Amniotic epithelial cell (primary cell): ENCODE data around the gene RBKS.
"Not testable (repeated sequence)": the region's sequence is repeated elsewhere in the genome, so short reads cannot be mapped to it uniquely, and the experiment has no call there.

ENCODE experiments used
- DNase-seq: peaks from one replicate; pipeline ENCODE4 v3.0.0-alpha.2; 2010; ENCODE audit warnings: low read depth

The RBKS gene

GRCh38 chr2:27798948-27799645 lies 91.1 kb downstream of the RBKS start:
- DNase-seq: peak; percentile 100

GRCh38 chr2:27798486-27798885 lies 91.7 kb downstream of the RBKS start:
- DNase-seq: no peak

GRCh38 chr2:27797841-27798240 lies 92.3 kb downstream of the RBKS start:
- DNase-seq: no peak

- no peak for DNase-seq
Observed at GRCh38 chr2:27796791-27797765, 93.1 kb downstream of the RBKS start.

GRCh38 chr2:27795868-27796277 lies 94.3 kb downstream of the RBKS start:
- no peak for DNase-seq

GRCh38 chr2:27795093-27795834 lies 94.9 kb downstream of the RBKS start:
- no peak for DNase-seq

- peak; percentile 32 for DNase-seq
Observed at GRCh38 chr2:27792759-27793158, 97.4 kb downstream of the RBKS start.

- no peak for DNase-seq
Observed at GRCh38 chr2:27790796-27791195, 99.4 kb downstream of the RBKS start.

- DNase-seq: no peak
Observed at GRCh38 chr2:27782701-27783100, 107.5 kb downstream of the RBKS start.

- DNase-seq: no peak
Observed at GRCh38 chr2:27781496-27781895, 108.7 kb downstream of the RBKS start.

- DNase-seq: no peak
Observed at GRCh38 chr2:27779417-27780055, 110.7 kb downstream of the RBKS start.

- DNase-seq: peak; percentile 90
Observed at GRCh38 chr2:27776696-27777095, 113.5 kb downstream of the RBKS start.

GRCh38 chr2:27776097-27776496 lies 114.1 kb downstream of the RBKS start:
- DNase-seq: peak; percentile 98

GRCh38 chr2:27773959-27774358 lies 116.2 kb downstream of the RBKS start:
- DNase-seq: peak; percentile 39

- peak; percentile 34 for DNase-seq
Observed at GRCh38 chr2:27772804-27773203, 117.4 kb downstream of the RBKS start.

- DNase-seq: peak; percentile 88
Observed at GRCh38 chr2:27771548-27772335, 118.4 kb downstream of the RBKS start, which contains the start of gene MRPL33. Gene MRPL33, plus strand, starts transcription at chr2:27771719. Its CDS starts 59 bp downstream, at chr2:27771778.

GRCh38 chr2:27771202-27771547 lies 119.0 kb downstream of the RBKS start:
- no peak for DNase-seq

GRCh38 chr2:27766287-27766661 lies 123.9 kb downstream of the RBKS start:
- DNase-seq: no peak

GRCh38 chr2:27765621-27766286 lies 124.4 kb downstream of the RBKS start:
- peak; percentile 58 for DNase-seq

GRCh38 chr2:27764526-27764925 lies 125.7 kb downstream of the RBKS start:
- not testable (repeated sequence) for DNase-seq

- no peak for DNase-seq
Observed at GRCh38 chr2:27763907-27764267, 126.3 kb downstream of the RBKS start.
